BE2C (cell line): ENCODE measurements around the gene KIF26A.
A peak's percentile ranks its signal among the peaks of the same experiment; 100 is the strongest.
"Not testable (repeated sequence)": the region's sequence is repeated elsewhere in the genome, so short reads cannot be mapped to it uniquely, and the experiment has no call there.

Source experiments
- DNase-seq: peaks from one replicate; pipeline ENCODE4 v3.0.0-alpha.2; 2020
- H3K27me3 ChIP-seq: fragments of 250-450 bp; sonication (Bioruptor Pico); 2 replicates; pipeline ENCODE4 v1.5.1; 2020; ENCODE audit warnings: mild to moderate bottlenecking
- H3K36me3 ChIP-seq: fragments of 250-450 bp; sonication (Bioruptor Pico); 2 replicates; pipeline ENCODE4 v1.5.1; 2020; ENCODE audit warnings: mild to moderate bottlenecking
- H3K4me1 ChIP-seq: fragments of 250-450 bp; sonication (Bioruptor Pico); 2 replicates; pipeline ENCODE4 v1.5.1; 2020
- H3K4me3 ChIP-seq: 2 replicates; pipeline ENCODE4 v1.5.1; 2011; ENCODE audit warnings: low read depth, low read length
- H3K9me3 ChIP-seq: fragments of 250-450 bp; sonication (Bioruptor Pico); 2 replicates; pipeline ENCODE4 v1.5.1; 2020
- CTCF ChIP-seq: IDR thresholded peaks from 2 replicates; pipeline ENCODE4 v1.5.1; 2012; ENCODE audit warnings: mild to moderate bottlenecking, low read depth, low read length

Gene KIF26A

GRCh38 chr14:104152686-104153393 is 14.5 kb downstream of the KIF26A start:
- Histone ChIP-seq H3K9me3 (no peaks in the 10 kb centered on the region), H3K4me1 (peaks cover 65% of the 10 kb centered on the region), H3K4me3 (no peak overlapping the region), H3K27me3 (no peaks in the 10 kb centered on the region), H3K36me3 (peaks cover 72% of the 10 kb centered on the region)
- no peak for DNase-seq
- TF ChIP-seq CTCF: no peak

GRCh38 chr14:104153394-104153755 is 15.0 kb downstream of the KIF26A start:
- Histone ChIP-seq H3K36me3 (peaks cover 73% of the 10 kb centered on the region), H3K4me1 (peaks cover 65% of the 10 kb centered on the region)
- H3K9me3 ChIP-seq, H3K4me3 ChIP-seq, H3K27me3 ChIP-seq, DNase-seq: not testable (repeated sequence)

GRCh38 chr14:104154246-104154645 is 15.9 kb downstream of the KIF26A start:
- peaks cover 67% of the 10 kb centered on the region for H3K4me1 ChIP-seq
- no peak for TF ChIP-seq CTCF
- H3K27me3 ChIP-seq: no peaks in the 10 kb centered on the region
- no peaks in the 10 kb centered on the region for H3K9me3 ChIP-seq
- H3K36me3 ChIP-seq: peaks cover 75% of the 10 kb centered on the region
- DNase-seq: no peak
- no peak overlapping the region for H3K4me3 ChIP-seq

GRCh38 chr14:104155513-104155912 is 17.1 kb downstream of the KIF26A start:
- Histone ChIP-seq H3K27me3 (no peaks in the 10 kb centered on the region), H3K4me1 (peaks cover 67% of the 10 kb centered on the region), H3K36me3 (peaks cover 85% of the 10 kb centered on the region), H3K9me3 (no peaks in the 10 kb centered on the region), H3K4me3 (no peak overlapping the region)
- DNase-seq: no peak
- no peak for TF ChIP-seq CTCF

- H3K36me3 ChIP-seq: peaks cover 83% of the 10 kb centered on the region
- peaks cover 61% of the 10 kb centered on the region for H3K4me1 ChIP-seq
- DNase-seq: no peak
- H3K4me3 ChIP-seq: no peak overlapping the region
- no peaks in the 10 kb centered on the region for H3K27me3 ChIP-seq
- TF ChIP-seq CTCF: no peak
- H3K9me3 ChIP-seq: no peaks in the 10 kb centered on the region
Observed at GRCh38 chr14:104156142-104156541, 17.8 kb downstream of the KIF26A start.

GRCh38 chr14:104157016-104157928 is 18.9 kb downstream of the KIF26A start:
- peak; percentile 80 for DNase-seq
- peak; percentile 60 for TF ChIP-seq CTCF
- peaks cover 78% of the 10 kb centered on the region for H3K36me3 ChIP-seq
- peaks cover 51% of the 10 kb centered on the region for H3K4me1 ChIP-seq
- no peak overlapping the region for H3K4me3 ChIP-seq
- no peaks in the 10 kb centered on the region for H3K27me3 ChIP-seq
- H3K9me3 ChIP-seq: no peaks in the 10 kb centered on the region
